ENCODE results near the gene MBD5. TPM values are rescaled to one million over a fixed set of nuclear protein-coding genes. Genes with fewer than 3 reads are reported as not detected.
A peak's percentile ranks its signal among the peaks of the same experiment; 100 is the strongest.

The MBD5 gene
- total RNA-seq, 1 experiment from 2014 or later = 33.7 TPM

GRCh38 chr2:148252646-148253045, 231.8 kb downstream of the MBD5 start:
- Mint-ChIP-seq H3K27ac (no peak overlapping the region), H3K4me1 (no peaks in the 10 kb centered on the region), H3K9me3 (peaks cover 40% of the 10 kb centered on the region), H3K36me3 (peaks cover 47% of the 10 kb centered on the region), H3K4me3 (no peak overlapping the region), H3K27me3 (ENCODE audit: low read depth) (no peaks in the 10 kb centered on the region)
- CTCF ChIA-PET = no interaction called here
- DNase-seq (ENCODE audit: low spot score) (no peak), ATAC-seq (no peak)
- POLR2A ChIA-PET = no interaction called here
- TF ChIP-seq JUN (CRISPR knock-in tag; IDR thresholded peaks at IDR 0.05) (no peak), ZBTB21 (CRISPR knock-in tag; IDR thresholded peaks at IDR 0.05; ENCODE audit: borderline replicate concordance) (no peak), ZNF512 (CRISPR knock-in tag; IDR thresholded peaks at IDR 0.05; ENCODE audit: borderline replicate concordance) (no peak), CDX4 (CRISPR knock-in tag; IDR thresholded peaks at IDR 0.05; ENCODE audit: borderline replicate concordance) (no peak), ATF3 (CRISPR knock-in tag; conservative IDR thresholded peaks at IDR 0.05) (no peak), ZNF219 (CRISPR knock-in tag; IDR thresholded peaks at IDR 0.05; ENCODE audit: borderline replicate concordance) (no peak), NR2C2 (CRISPR knock-in tag; IDR thresholded peaks at IDR 0.05) (no peak), MYBL2 (CRISPR knock-in tag; IDR thresholded peaks at IDR 0.05) (no peak), SOX15 (CRISPR knock-in tag; IDR thresholded peaks at IDR 0.05) (no peak), ATF1 (CRISPR knock-in tag; IDR thresholded peaks at IDR 0.05) (no peak)

DNA sequence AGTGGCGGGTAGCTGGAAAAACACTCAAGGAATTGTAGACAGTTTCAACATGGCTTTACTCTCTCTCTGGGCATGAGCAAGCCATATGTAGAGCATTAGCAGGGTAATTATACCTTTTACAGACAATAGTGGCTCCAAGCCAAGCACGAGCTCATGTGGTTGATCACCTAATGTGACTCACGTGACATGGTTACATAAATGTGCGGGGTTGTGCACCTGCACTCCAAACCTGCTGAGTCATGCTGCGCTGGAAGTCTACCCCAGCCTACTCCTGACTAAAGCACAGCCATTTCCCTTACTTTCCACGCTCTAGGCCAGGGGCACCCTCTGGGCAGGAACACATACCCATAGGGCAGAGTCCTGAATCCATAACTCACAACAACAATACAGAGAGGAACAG, 232.8 kb downstream of the MBD5 start:
- DNase-seq (ENCODE audit: low spot score) = no peak
- Mint-ChIP-seq H3K27ac (no peak overlapping the region), H3K4me1 (no peaks in the 10 kb centered on the region), H3K4me3 (no peak overlapping the region), H3K27me3 (ENCODE audit: low read depth) (no peaks in the 10 kb centered on the region), H3K36me3 (peaks cover 57% of the 10 kb centered on the region), H3K9me3 (peaks cover 49% of the 10 kb centered on the region)
- ChIA-PET POLR2A (no interaction called here), CTCF (no interaction called here)
- ATAC-seq = no peak
- TF ChIP-seq EMX1 (CRISPR knock-in tag; IDR thresholded peaks at IDR 0.05) = no peak
- TF ChIP-seq NFE2L1 (CRISPR knock-in tag; IDR thresholded peaks at IDR 0.05) = no peak
- TF ChIP-seq IRF2 (CRISPR knock-in tag; IDR thresholded peaks at IDR 0.05; ENCODE audit: borderline replicate concordance, low read depth) = no peak
- TF ChIP-seq ATF1 (CRISPR knock-in tag; IDR thresholded peaks at IDR 0.05) = no peak
- TF ChIP-seq GABPB1 (CRISPR knock-in tag; IDR thresholded peaks at IDR 0.05) = no peak
- 0 out of 2 replicates have a peak, but pooled peaks have one; percentile 15 for TF ChIP-seq USF1 (CRISPR knock-in tag; IDR thresholded peaks at IDR 0.05)

DNA sequence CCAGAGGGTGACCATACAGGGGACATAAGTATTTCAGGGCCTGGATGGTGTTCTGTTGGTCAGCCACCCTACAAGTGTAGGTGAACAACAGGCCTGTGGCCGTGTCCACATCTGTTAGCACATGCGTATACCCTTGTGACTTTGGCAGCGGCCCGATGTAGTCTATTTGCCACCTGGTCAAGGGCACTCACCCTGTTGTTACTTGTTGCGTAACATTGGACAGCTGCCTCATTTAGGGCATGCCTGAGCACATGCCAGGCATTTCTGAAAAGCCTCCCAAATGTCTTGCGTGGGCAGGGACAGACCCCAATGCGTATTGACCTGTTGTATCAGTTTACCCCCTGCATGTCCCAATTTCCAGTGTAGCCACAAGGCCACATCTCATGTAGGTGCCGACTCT, 235.0 kb downstream of the MBD5 start:
- DNase-seq (ENCODE audit: low spot score) (no peak), ATAC-seq (no peak)
- ChIA-PET POLR2A (no interaction called here), CTCF (no interaction called here)
- no peak overlapping the region for H3K27ac Mint-ChIP-seq
- H3K9me3 Mint-ChIP-seq = peaks cover 68% of the 10 kb centered on the region
- no peaks in the 10 kb centered on the region for H3K27me3 Mint-ChIP-seq (ENCODE audit: low read depth)
- no peaks in the 10 kb centered on the region for H3K4me1 Mint-ChIP-seq
- H3K36me3 Mint-ChIP-seq = peaks cover 77% of the 10 kb centered on the region
- H3K4me3 Mint-ChIP-seq = no peak overlapping the region
- no peak for TF ChIP-seq GTF2I (CRISPR knock-in tag; conservative IDR thresholded peaks at IDR 0.05)
- TF ChIP-seq E2F1 (CRISPR knock-in tag; IDR thresholded peaks at IDR 0.05) = no peak
- no peak for TF ChIP-seq SMAD4 (CRISPR knock-in tag; IDR thresholded peaks at IDR 0.05)
- TF ChIP-seq ZSCAN18 (CRISPR knock-in tag; IDR thresholded peaks at IDR 0.05) = no peak
- no peak for TF ChIP-seq ZNF671 (CRISPR knock-in tag; IDR thresholded peaks at IDR 0.05)
- no peak for TF ChIP-seq RELA (CRISPR knock-in tag; IDR thresholded peaks at IDR 0.05; ENCODE audit: borderline replicate concordance)
- TF ChIP-seq NR2C2 (CRISPR knock-in tag; IDR thresholded peaks at IDR 0.05) = no peak
- TF ChIP-seq PRDM15 (CRISPR knock-in tag; IDR thresholded peaks at IDR 0.05) = no peak
